GM12878 (cell line): Measurements from ENCODE around the gene MPV17L. TPM values are rescaled to one million over a fixed set of nuclear protein-coding genes. Genes with fewer than 3 reads are reported as not detected.

ENCODE experiments used
- ATAC-seq: fragments of 200-7000 bp; cut with Tn5 transposase; 3 replicates; pipeline ENCODE4 v1.9.1; 2020; ENCODE audit warnings: mild to moderate bottlenecking, moderate library complexity
- BruUV-seq: library from RNA; stranded (reverse); fragments of 400-500 nt; replicated peaks from 2 replicates; lab custom pipeline; 2021; lab: Mats Ljungman, UMichigan
- CTCF ChIA-PET: fragments of 300-600 bp; sonication (Branson Sonifier 250); formaldehyde crosslinking; extraction: SDS; loops from one replicate; lab custom pipeline; 2021; ENCODE audit warnings: inconsistent platforms; lab: Yijun Ruan, JAX
- POLR2A ChIA-PET: fragments of 350-600 bp; formaldehyde crosslinking; extraction: SDS; loops from one replicate; lab custom pipeline; 2021; ENCODE audit warnings: inconsistent platforms; lab: Charles Lee
- RAD21 ChIA-PET: fragments of 300-600 bp; sonication (Branson Sonifier 250); formaldehyde crosslinking; loops from one replicate; lab custom pipeline; 2023; ENCODE audit warnings: antibody characterized with exemption; ENCODE audit not compliant: unreplicated experiment; lab: Charles Lee
- SMC1A ChIA-PET: fragments of 300-600 bp; sonication (Branson Sonifier 250); formaldehyde crosslinking; loops from one replicate; lab custom pipeline; 2023; ENCODE audit not compliant: unreplicated experiment, uncharacterized antibody; lab: Charles Lee
- DNase-seq: peaks from one replicate; pipeline ENCODE4 v3.0.0-alpha.2; 2011; ENCODE audit warnings: low read depth, low spot score
- FAIRE-seq: peaks from 3 replicates; lab custom pipeline; 2011; peaks lifted over from hg19 to GRCh38; lab: Jason Lieb, UNC
- H2AFZ ChIP-seq: 2 replicates; pipeline ENCODE4 v1.6.0; 2011; ENCODE audit warnings: low read depth, low read length, control low read depth; ENCODE audit not compliant: control insufficient read depth
- H3K27ac ChIP-seq: 2 replicates; pipeline ENCODE4 v1.5.1; 2011; ENCODE audit warnings: control low read depth; ENCODE audit not compliant: control insufficient read depth, insufficient read depth
- H3K27me3 ChIP-seq, 2 experiments: replicated peaks in 1 of 2; 2 replicates each; pipeline versions ENCODE4 v1.6.0 to v1.6.1; 2011; ENCODE audit warnings: low read length in 1 of 2; ENCODE audit not compliant: control insufficient read depth in 2 of 2, insufficient read depth in 2 of 2
- H3K36me3 ChIP-seq, 2 experiments: 2 replicates each; pipeline ENCODE4 v1.5.1; 2011; ENCODE audit warnings: low read length in 1 of 2; ENCODE audit not compliant: control insufficient read depth in 2 of 2, insufficient read depth in 2 of 2
- H3K4me1 ChIP-seq: 2 replicates; pipeline ENCODE4 v1.6.1; 2011; ENCODE audit warnings: mild to moderate bottlenecking, low read length, moderate library complexity, mixed read lengths; ENCODE audit not compliant: control insufficient read depth, insufficient read depth
- H3K4me2 ChIP-seq: 2 replicates; pipeline ENCODE4 v1.6.0; 2011; ENCODE audit warnings: control low read depth; ENCODE audit not compliant: control insufficient read depth, insufficient read depth
- H3K4me3 ChIP-seq: fragments of 200-600 bp; sonication (generic); 2 replicates; pipeline ENCODE4 v1.5.1; 2016
- H3K79me2 ChIP-seq: 2 replicates; pipeline ENCODE4 v1.6.0; 2011; ENCODE audit warnings: low read length; ENCODE audit not compliant: control insufficient read depth, insufficient read depth
- H3K9ac ChIP-seq: 2 replicates; pipeline ENCODE4 v1.8.0; 2011; ENCODE audit warnings: low read length, control low read depth, mixed read lengths; ENCODE audit not compliant: control insufficient read depth, insufficient read depth
- H3K9me3 ChIP-seq: replicated peaks from 3 replicates; pipeline ENCODE4 v1.5.1; 2011; ENCODE audit warnings: mild to moderate bottlenecking, low read length; ENCODE audit not compliant: control insufficient read depth, insufficient read depth
- H4K20me1 ChIP-seq: 2 replicates; pipeline ENCODE4 v1.6.0; 2011; ENCODE audit not compliant: control insufficient read depth, insufficient read depth
- ATF3 ChIP-seq: IDR thresholded peaks from 2 replicates; pipeline ENCODE4 v1.6.1; 2011; ENCODE audit warnings: low read depth, mild to moderate bottlenecking, low read length, moderate library complexity, borderline replicate concordance; ENCODE audit errors: extremely low read depth
- E2F4 ChIP-seq: IDR thresholded peaks from 2 replicates; pipeline ENCODE4 v1.6.1; 2012; ENCODE audit warnings: low read depth, low read length, improper control_type of control experiment
- EP300 ChIP-seq, 2 experiments: fragments of 150-350 bp in 1 of 2; IDR thresholded peaks; 2 replicates each; pipeline ENCODE4 v1.6.1; 2011 to 2012; ENCODE audit warnings: low read depth in 2 of 2, low read length in 2 of 2, borderline replicate concordance in 1 of 2, improper control_type of control experiment in 1 of 2, inconsistent platforms in 1 of 2; ENCODE audit not compliant: control insufficient read depth in 1 of 2
- MAX ChIP-seq: IDR thresholded peaks from 2 replicates; pipeline ENCODE4 v1.6.1; 2012; ENCODE audit warnings: low read depth, low read length, improper control_type of control experiment
- NFYB ChIP-seq: IDR thresholded peaks from 2 replicates; pipeline ENCODE4 v1.6.1; 2011; ENCODE audit warnings: low read depth, mild to moderate bottlenecking, low read length, improper control_type of control experiment, moderate library complexity; ENCODE audit not compliant: insufficient read depth
- RAD51 ChIP-seq: fragments of 450-650 bp; IDR thresholded peaks from 2 replicates; pipeline ENCODE4 v1.6.1; 2016; ENCODE audit warnings: moderate library complexity, mild to moderate bottlenecking, inconsistent platforms
- REST ChIP-seq: IDR thresholded peaks from 2 replicates; pipeline ENCODE4 v1.6.1; 2012; ENCODE audit warnings: mild to moderate bottlenecking, low read depth, low read length
- USF2 ChIP-seq: IDR thresholded peaks from 2 replicates; pipeline ENCODE4 v1.6.1; 2011; ENCODE audit warnings: low read depth, low read length, improper control_type of control experiment, borderline replicate concordance
- WGBS: methylation state at CpG from one replicate; pipeline ENCODE4 v1.1.6; 2016; ENCODE audit warnings: low lambda C conversion rate; ENCODE audit not compliant: insufficient replicate concordance, insufficient coverage; ENCODE audit errors: missing lambda C conversion rate; 5-methylcytosine and 5-hydroxymethylcytosine counted together
- in situ Hi-C: fragments of 300-500 bp; cut with MboI; formaldehyde crosslinking; loops from 9 replicates; pipeline ENCODE4 v1.14.3; 2018; ENCODE audit warnings: mixed read lengths
- intact Hi-C: fragments of 100-400 bp; cut with micrococcal nuclease; formaldehyde crosslinking; loops from one replicate; pipeline ENCODE4 v1.14.2; 2022; ENCODE audit not compliant: unreplicated experiment
- polyA plus RNA-seq, 11 experiments: library from polyadenylated mRNA; depleted of rRNA in 4 of 11; unstranded in 6 of 11; stranded (reverse) in 5 of 11; fragments of >200 nt; fragmentation: Nextera tagmentation in 4 of 11; fragmentation: Illumina TruSeq in 1 of 11; extraction: Ambion mirVana in 4 of 11; extraction: Trizol in 1 of 11; gene quantifications; 1 replicate in 1 of 11; 2 replicates in 10 of 11; pipeline versions ENCODE4 v1.2.1 to v1.2.3, GENCODE V29; 2011 to 2016; ENCODE audit warnings: inconsistent platforms in 2 of 11, missing spikeins in 2 of 11, low read depth in 1 of 11
- total RNA-seq, 4 experiments: library from RNA; depleted of rRNA in 3 of 4; stranded (reverse); fragments of >200 nt in 3 of 4; fragmentation: Illumina TruSeq in 1 of 4; extraction: Trizol in 1 of 4; gene quantifications; 2 replicates each; pipeline versions ENCODE4 v1.2.1 to v1.2.3, GENCODE V29; 2013 to 2021

Gene MPV17L
- total and polyA plus RNA-seq, 10 of the 15 experiments (the other 5 are each of a cell fraction or from before 2014, with no cell fraction given) = 0.02 to 0.10 (median 0.05) TPM; not detected in 5

GRCh38 chr16:15460601-15461000 is 65.0 kb downstream of the MPV17L start (continued):
- TF ChIP-seq RAD51 (no peak), E2F4 (no peak), REST (no peak)

- DNase-seq (no peak), ATAC-seq (no peak), FAIRE-seq (no peak)
- Histone ChIP-seq H4K20me1 (no peaks in the 10 kb centered on the region), H3K79me2 (no peaks in the 10 kb centered on the region), H3K4me1 (no peaks in the 10 kb centered on the region), H2AFZ (no peak overlapping the region), H3K27ac (no peak overlapping the region), H3K4me3 (no peak overlapping the region), H3K9ac (no peak overlapping the region), H3K9me3 (no peaks in the 10 kb centered on the region), H3K27me3 (no peaks in the 10 kb centered on the region), H3K4me2 (no peak overlapping the region), H3K36me3 (no peaks in the 10 kb centered on the region)
- intact Hi-C loops = no loop called here
- CTCF ChIA-PET = no interaction called here
- WGBS = 57% methylated on average over 6 of the region's 6 CpGs
- SMC1A ChIA-PET = no interaction called here
- TF ChIP-seq ATF3 = no peak
- TF ChIP-seq EP300 (IDR thresholded peaks at IDR 0.05; ENCODE audit: borderline replicate concordance in 1 of 2, control insufficient read depth in 1 of 2, low read depth in 2 of 2, low read length in 2 of 2) = no peak
- TF ChIP-seq NFYB = no peak
- TF ChIP-seq MAX = no peak
- no peak for TF ChIP-seq USF2
- RAD21 ChIA-PET = no interaction called here
- in situ Hi-C loops = no loop called here
- BruUV-seq = no TSS peak
- POLR2A ChIA-PET = no interaction called here
Observed at GRCh38 chr16:15461376-15461775, 65.8 kb downstream of the MPV17L start.
